Neural progenitor cell (in vitro differentiated cells): Measurements from ENCODE around the gene MYOZ1. TPM values are rescaled to one million over a fixed set of nuclear protein-coding genes. Genes with fewer than 3 reads are reported as not detected.
A peak's percentile ranks its signal among the peaks of the same experiment; 100 is the strongest.

ENCODE experiments used
- DNase-seq: peaks from one replicate; pipeline ENCODE4 v3.0.0-alpha.2; 2016; ENCODE audit warnings: low spot score
- H2AFZ ChIP-seq: fragments of 200-600 bp; sonication (generic); replicated peaks from 2 replicates; pipeline ENCODE4 v1.6.1; 2016; ENCODE audit warnings: antibody characterized with exemption
- H3F3A ChIP-seq: fragments of 200-600 bp; sonication (generic); 2 replicates; pipeline ENCODE4 v1.6.1; 2016; ENCODE audit warnings: antibody characterized with exemption, low read depth
- H3K27ac ChIP-seq: fragments of 200-600 bp; sonication (generic); 2 replicates; pipeline ENCODE4 v1.5.1; 2016; ENCODE audit warnings: mild to moderate bottlenecking
- H3K27me3 ChIP-seq: fragments of 200-600 bp; sonication (generic); 2 replicates; pipeline ENCODE4 v1.6.1; 2016; ENCODE audit warnings: mild to moderate bottlenecking, moderate library complexity
- H3K36me3 ChIP-seq: fragments of 200-600 bp; sonication (generic); 2 replicates; pipeline ENCODE4 v1.5.1; 2016
- H3K4me1 ChIP-seq: fragments of 200-600 bp; sonication (generic); 2 replicates; pipeline ENCODE4 v1.6.1; 2016; ENCODE audit warnings: mixed run types
- H3K4me2 ChIP-seq: fragments of 200-600 bp; sonication (generic); 2 replicates; pipeline ENCODE4 v1.6.1; 2016
- H3K4me3 ChIP-seq: fragments of 200-600 bp; sonication (generic); 2 replicates; pipeline ENCODE4 v1.5.1; 2016
- H3K79me2 ChIP-seq: fragments of 200-600 bp; sonication (generic); 2 replicates; pipeline ENCODE4 v1.6.1; 2016; ENCODE audit warnings: low read depth
- H3K9ac ChIP-seq: fragments of 200-600 bp; sonication (generic); 2 replicates; pipeline ENCODE4 v1.6.1; 2016
- H3K9me3 ChIP-seq: fragments of 200-600 bp; sonication (generic); 2 replicates; pipeline ENCODE4 v1.5.1; 2016; ENCODE audit warnings: low read depth
- H4K20me1 ChIP-seq: fragments of 200-600 bp; sonication (generic); 2 replicates; pipeline ENCODE4 v1.6.1; 2016; ENCODE audit warnings: low read depth
- H3K27ac Mint-ChIP-seq: 3 replicates; pipeline ENCODE4 v1.8.0; 2021; ENCODE audit warnings: mixed read lengths
- H3K27me3 Mint-ChIP-seq: 2 replicates; pipeline ENCODE4 v1.8.0; 2022; ENCODE audit warnings: low read depth, mild to moderate bottlenecking, inconsistent platforms, moderate library complexity, mixed read lengths; ENCODE audit not compliant: insufficient read depth
- H3K36me3 Mint-ChIP-seq: 3 replicates; pipeline ENCODE4 v1.8.0; 2021; ENCODE audit warnings: mixed read lengths
- H3K4me1 Mint-ChIP-seq: 3 replicates; pipeline ENCODE4 v1.8.0; 2021; ENCODE audit warnings: mixed read lengths
- H3K4me3 Mint-ChIP-seq: 3 replicates; pipeline ENCODE4 v1.8.0; 2021; ENCODE audit warnings: mild to moderate bottlenecking, moderate library complexity, mixed read lengths
- H3K9me3 Mint-ChIP-seq: 3 replicates; pipeline ENCODE4 v1.8.0; 2020; ENCODE audit warnings: mixed read lengths
- CTCF ChIP-seq: fragments of 200-600 bp; sonication (generic); IDR thresholded peaks from 2 replicates; pipeline ENCODE4 v1.5.1; 2017; ENCODE audit warnings: antibody characterized with exemption, mild to moderate bottlenecking
- EZH2 ChIP-seq: fragments of 200-600 bp; sonication (generic); IDR thresholded peaks from 2 replicates; pipeline ENCODE4 v1.6.1; 2017; ENCODE audit warnings: antibody characterized with exemption, mild to moderate bottlenecking, moderate library complexity
- EZH2phosphoT487 ChIP-seq: fragments of 200-600 bp; sonication (generic); IDR thresholded peaks from 2 replicates; pipeline ENCODE4 v1.6.1; 2017; ENCODE audit warnings: antibody characterized with exemption
- total RNA-seq: library from RNA; depleted of rRNA; stranded (reverse); fragments of >200 nt; gene quantifications from 2 replicates; pipeline ENCODE4 v1.2.3, GENCODE V29; 2015; ENCODE audit warnings: low replicate concordance

MYOZ1 gene
- total RNA-seq, 1 donor from 2014 or later: 1.2 TPM

GRCh38 chr10:73591935-73592699, 49.2 kb downstream of the MYOZ1 start:
- H3K36me3 ChIP-seq: no peaks in the 10 kb centered on the region
- TF ChIP-seq EZH2phosphoT487 (no peak), EZH2 (no peak), CTCF (no peak)
- H2AFZ ChIP-seq: no peak overlapping the region
- peaks cover 12% of the 10 kb centered on the region for H4K20me1 ChIP-seq
- peaks cover 49% of the 10 kb centered on the region for H3K79me2 ChIP-seq
- Mint-ChIP-seq H3K27me3 (no peaks in the 10 kb centered on the region), H3K36me3 (peaks cover 8% of the 10 kb centered on the region), H3K9me3 (no peaks in the 10 kb centered on the region), H3K4me3 (peak overlapping the region; percentile 77), H3K4me1 (peaks cover 26% of the 10 kb centered on the region), H3K27ac (peak overlapping the region; percentile 98)
- no peak overlapping the region for H3K9ac ChIP-seq
- H3K9me3 ChIP-seq: no peaks in the 10 kb centered on the region
- H3K4me3 ChIP-seq: peak overlapping the region; percentile 34
- peaks cover 31% of the 10 kb centered on the region for H3F3A ChIP-seq
- H3K4me2 ChIP-seq: peak overlapping the region; percentile 63
- H3K27me3 ChIP-seq: no peaks in the 10 kb centered on the region
- H3K27ac ChIP-seq: peak overlapping the region; percentile 80
- peak; percentile 57 for DNase-seq
- peaks cover 41% of the 10 kb centered on the region for H3K4me1 ChIP-seq

DNA sequence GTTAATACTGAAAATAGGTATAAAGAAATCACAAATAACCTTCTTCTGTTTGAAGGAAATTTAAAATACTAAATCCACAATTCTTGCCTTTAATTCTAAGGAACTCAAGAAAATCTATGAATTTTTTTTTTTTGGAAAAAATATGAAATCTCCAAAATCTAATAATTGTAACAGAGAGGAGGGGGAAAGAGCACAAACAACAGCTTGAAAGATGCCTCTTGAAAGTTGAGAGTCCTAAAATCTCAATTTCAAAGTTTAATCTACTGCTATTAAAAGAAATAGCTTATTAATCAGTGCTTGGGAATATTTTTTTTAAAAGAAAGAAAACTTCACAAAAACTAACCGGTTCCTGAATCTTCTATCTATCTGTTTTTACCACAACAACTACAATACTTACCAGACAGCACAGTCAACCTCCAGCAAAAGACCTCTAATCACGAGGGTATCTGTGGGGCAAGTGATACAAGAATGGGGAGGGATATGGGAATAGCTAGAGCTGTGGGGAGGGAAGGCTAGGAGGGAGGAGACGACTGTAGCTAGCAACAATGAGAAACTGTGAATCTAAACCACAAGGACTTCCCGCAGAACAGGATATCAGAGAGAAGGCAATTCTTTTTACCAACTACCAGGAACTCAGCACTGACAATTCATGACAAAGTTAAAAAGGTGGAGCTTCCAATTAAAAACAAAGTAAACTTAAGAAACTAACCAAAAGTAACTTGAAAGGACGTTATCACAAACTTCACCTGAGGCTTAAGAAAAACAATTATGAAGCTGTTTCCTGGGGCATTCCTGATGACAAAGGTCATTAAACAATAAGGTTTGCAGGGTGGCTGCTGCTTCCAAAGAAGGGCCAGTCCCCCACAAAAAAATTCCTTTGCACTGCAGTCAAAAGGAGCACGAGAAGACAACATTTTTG, 50.1 kb downstream of the MYOZ1 start, which contains the start of gene USP54:
Gene USP54, minus strand, starts transcription at position 462 of the 919 bp plus-strand sequence. CDS start 15,684 bp downstream, outside the sequence.
- no peaks in the 10 kb centered on the region for H3K9me3 ChIP-seq
- H3K4me2 ChIP-seq: peak within 1 kb of the TSS; percentile 63
- H3F3A ChIP-seq: peaks cover 31% of the 10 kb centered on the region
- H3K4me3 ChIP-seq: peak within 1 kb of the TSS; percentile 34
- no peaks in the 10 kb centered on the region for H3K27me3 ChIP-seq
- H4K20me1 ChIP-seq: peaks cover 12% of the 10 kb centered on the region
- Mint-ChIP-seq H3K4me1 (peaks cover 26% of the 10 kb centered on the region), H3K4me3 (peak within 1 kb of the TSS; percentile 77), H3K36me3 (peaks cover 11% of the 10 kb centered on the region), H3K9me3 (peaks cover 2% of the 10 kb centered on the region), H3K27me3 (no peaks in the 10 kb centered on the region), H3K27ac (peak within 1 kb of the TSS; percentile 98)
- no peaks in the 10 kb centered on the region for H3K36me3 ChIP-seq
- H3K27ac ChIP-seq: peak within 1 kb of the TSS; percentile 80
- no peak for TF ChIP-seq EZH2phosphoT487
- no peak for TF ChIP-seq CTCF
- TF ChIP-seq EZH2: no peak
- no peak within 1 kb of the TSS for H2AFZ ChIP-seq
- peak; percentile 69 for DNase-seq
- peaks cover 41% of the 10 kb centered on the region for H3K4me1 ChIP-seq
- peak within 1 kb of the TSS; percentile 10 for H3K9ac ChIP-seq
- peaks cover 59% of the 10 kb centered on the region for H3K79me2 ChIP-seq

DNA sequence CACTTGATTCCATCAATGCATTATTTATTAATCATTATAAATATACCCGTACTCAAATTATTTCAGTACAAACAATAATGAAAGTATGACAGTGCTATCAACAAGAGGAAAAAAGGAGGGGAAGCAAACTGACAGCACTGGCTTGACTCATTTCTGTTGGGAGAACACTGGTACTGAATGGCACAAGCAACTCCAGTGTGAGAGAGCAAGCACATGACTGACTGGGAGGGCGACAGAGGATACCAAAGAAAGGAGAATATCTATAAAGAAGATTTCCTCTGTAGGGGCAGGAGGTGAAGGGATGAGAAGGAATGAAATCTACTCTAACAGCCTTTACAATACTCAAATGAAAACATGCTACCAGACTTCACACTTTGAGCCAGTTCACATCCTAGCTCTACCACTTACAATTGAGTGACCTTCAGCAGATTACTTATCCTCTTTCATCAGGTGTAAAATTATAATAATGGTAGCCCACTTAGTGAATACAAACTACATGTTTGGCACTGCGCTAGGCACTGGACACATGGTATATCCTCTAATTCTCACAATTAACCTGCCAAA, 51.6 kb downstream of the MYOZ1 start:
- Histone ChIP-seq H3K4me3 (peak overlapping the region; percentile 34), H3F3A (peaks cover 31% of the 10 kb centered on the region), H3K27me3 (no peaks in the 10 kb centered on the region), H4K20me1 (peaks cover 12% of the 10 kb centered on the region), H3K36me3 (no peaks in the 10 kb centered on the region), H3K9ac (no peak overlapping the region), H3K4me2 (peak overlapping the region; percentile 63), H3K27ac (no peak overlapping the region), H2AFZ (no peak overlapping the region), H3K79me2 (peaks cover 66% of the 10 kb centered on the region), H3K9me3 (no peaks in the 10 kb centered on the region), H3K4me1 (peaks cover 41% of the 10 kb centered on the region)
- no peak for DNase-seq
- Mint-ChIP-seq H3K9me3 (peaks cover 9% of the 10 kb centered on the region), H3K27me3 (no peaks in the 10 kb centered on the region), H3K4me1 (peaks cover 26% of the 10 kb centered on the region), H3K36me3 (peaks cover 19% of the 10 kb centered on the region), H3K4me3 (no peak overlapping the region), H3K27ac (no peak overlapping the region)
- no peak for TF ChIP-seq EZH2
- no peak for TF ChIP-seq EZH2phosphoT487
- no peak for TF ChIP-seq CTCF
